Measurements from ENCODE around the gene ETV6. TPM values are rescaled to one million over a fixed set of nuclear protein-coding genes. Genes with fewer than 3 reads are reported as not detected.

Gene ETV6
- total and polyA plus RNA-seq, 2 of the 8 experiments (the other 6 are each of a cell fraction or from before 2014, with no cell fraction given): 5.5 to 23.9 TPM

DNA sequence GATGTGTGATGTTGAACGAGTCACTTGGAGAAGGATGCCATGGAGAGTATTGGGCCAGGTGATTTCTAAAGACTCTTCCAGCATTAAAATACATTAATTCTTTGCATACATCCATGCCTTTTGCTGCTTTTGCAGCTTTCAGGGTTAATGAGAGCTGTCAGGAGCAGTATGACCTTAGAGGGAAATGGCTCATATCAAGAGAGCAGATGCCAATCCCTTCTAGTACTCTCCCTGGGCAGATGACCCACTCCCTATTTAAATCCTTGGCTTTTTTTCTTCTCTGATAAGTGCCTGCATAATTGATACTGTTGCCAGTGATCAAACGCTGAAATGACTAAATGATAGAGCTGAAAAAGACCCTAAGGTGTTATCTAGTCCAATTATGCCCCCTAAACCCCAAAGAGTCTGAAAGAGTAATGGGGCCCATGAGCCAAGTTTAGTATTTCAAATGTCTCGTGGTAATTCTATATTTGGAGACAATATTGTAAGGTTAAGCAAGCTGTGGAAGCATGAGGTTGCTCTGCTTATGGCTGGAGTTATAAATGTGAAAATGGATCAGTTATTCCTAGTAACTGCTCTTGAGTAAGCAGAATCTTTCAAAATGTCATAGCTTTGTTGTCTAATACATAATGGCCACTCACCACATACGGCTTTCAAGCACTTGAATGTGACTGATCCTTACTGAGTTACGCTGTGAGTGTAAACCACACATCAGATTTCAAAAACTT lies 137.3 kb downstream of the ETV6 start (continued):
- TF ChIP-seq RNF2 (IDR thresholded peaks at IDR 0.05; ENCODE audit: borderline replicate concordance, low read depth, low read length, missing control alignments, poor library complexity, severe bottlenecking) (no peak), YY1 (IDR thresholded peaks at IDR 0.05; ENCODE audit: low read depth, low read length) (no peak), SIX5 (IDR thresholded peaks at IDR 0.05; ENCODE audit: low read depth, low read length) (no peak), POLR2A (IDR thresholded peaks at IDR 0.05; ENCODE audit: control extremely low read depth in 1 of 2, low read depth in 2 of 2, low read length in 2 of 2) (no peak), RFX5 (IDR thresholded peaks at IDR 0.05; ENCODE audit: borderline replicate concordance, low read depth, low read length) (no peak), SRF (IDR thresholded peaks at IDR 0.05; ENCODE audit: low read depth, low read length) (no peak)

All from H1 (cell line).